Measurements from ENCODE around the gene RIPOR3.
"Not testable (repeated sequence)": the region's sequence is repeated elsewhere in the genome, so short reads cannot be mapped to it uniquely, and the experiment has no call there.

RIPOR3 gene

GRCh38 chr20:50724851-50725723, 33.7 kb upstream of the RIPOR3 start:
- DNase-seq (ENCODE audit: low read depth in 2 of 2): peak; percentile 17 to 50

DNA sequence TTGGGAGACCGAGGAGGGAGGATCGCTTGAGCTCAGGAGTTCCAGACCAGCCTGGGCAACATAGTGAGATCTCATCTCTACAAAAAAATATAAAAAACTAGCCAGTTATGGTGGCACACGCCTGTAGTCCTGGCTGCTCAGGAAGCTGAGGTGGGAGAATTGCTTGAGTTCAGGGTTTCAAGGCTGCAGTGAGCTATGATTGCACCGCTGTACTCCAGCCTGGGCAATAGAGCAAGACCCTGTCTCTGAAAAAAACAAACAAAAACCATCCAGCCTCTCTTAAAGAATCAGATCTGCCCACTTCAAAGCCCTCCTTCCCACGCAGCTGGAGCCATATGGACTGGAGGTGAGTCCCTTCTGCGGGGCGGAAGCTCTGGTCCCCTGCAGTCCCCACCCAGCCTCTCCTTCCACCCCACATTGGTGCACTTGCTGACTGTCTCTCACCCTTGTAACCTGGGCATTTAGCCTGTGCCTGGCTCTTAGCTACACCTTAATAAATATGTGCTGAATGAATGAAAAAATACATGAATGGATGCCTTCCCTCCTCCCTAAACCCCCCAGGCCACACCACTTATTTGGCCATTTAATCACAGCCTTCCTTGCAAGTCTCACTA, 32.9 kb upstream of the RIPOR3 start:
- DNase-seq (ENCODE audit: low read depth in 2 of 2): no peak

DNA sequence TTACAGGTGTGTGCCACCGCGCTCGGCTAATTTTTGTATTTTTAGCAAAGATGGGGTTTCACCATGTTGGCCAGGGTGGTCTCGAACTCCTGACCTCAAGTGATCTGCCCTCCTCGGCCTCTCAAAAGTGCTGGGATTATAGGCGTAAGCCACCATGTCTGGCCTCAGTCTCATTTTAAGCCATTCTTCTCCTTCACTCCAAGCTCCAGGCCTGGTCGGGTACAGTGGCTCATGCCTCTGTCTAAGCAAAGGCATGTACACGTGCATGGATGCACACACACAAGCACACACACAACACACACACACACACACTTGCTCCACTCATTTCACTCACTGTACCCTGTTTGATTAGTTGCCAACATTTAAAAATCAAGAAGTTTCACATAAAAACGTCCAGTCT, 32.3 kb upstream of the RIPOR3 start:
- no peak for DNase-seq (ENCODE audit: low read depth in 2 of 2)

GRCh38 chr20:50722424-50723155, 31.2 kb upstream of the RIPOR3 start:
- no peak for DNase-seq (ENCODE audit: low read depth in 2 of 2)

DNA sequence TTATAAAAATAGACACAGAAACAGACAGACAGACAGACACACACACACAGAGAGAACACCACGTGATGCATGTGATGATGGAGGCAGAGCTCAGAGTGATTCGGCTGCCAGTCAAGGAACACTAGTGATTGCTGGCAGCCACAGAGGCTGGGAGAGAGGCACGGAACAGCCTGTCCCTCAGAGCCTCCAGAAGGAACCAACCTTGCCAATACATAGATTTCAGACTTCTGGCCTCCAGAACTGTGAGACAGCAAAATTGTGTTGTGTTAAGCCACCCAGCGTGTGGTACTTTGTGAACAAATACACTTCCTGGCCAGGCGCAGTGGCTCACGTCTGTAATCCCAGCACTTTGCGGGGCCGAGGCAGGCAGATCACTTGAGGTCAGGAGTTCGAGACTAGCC, 30.5 kb upstream of the RIPOR3 start:
- DNase-seq (ENCODE audit: low read depth in 2 of 2): no peak

DNA sequence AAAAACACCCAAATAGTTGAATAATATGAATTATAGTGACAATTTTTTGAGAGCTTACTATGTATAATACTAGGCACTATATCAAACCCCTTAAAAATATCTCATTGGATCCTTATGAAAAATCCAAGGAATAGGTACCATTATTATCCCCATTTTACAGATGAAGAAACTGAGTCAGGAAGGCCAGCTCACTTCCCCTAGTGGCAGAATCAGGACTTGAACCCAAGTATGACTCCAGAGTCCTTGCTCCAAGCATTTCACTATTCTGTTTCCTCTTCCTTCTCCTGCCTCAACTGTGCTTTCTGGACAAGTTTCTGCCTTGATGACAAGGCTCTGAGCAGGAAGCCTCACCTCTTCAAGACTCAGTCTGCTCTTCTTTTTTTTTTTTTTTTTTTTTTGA, 29.2 kb upstream of the RIPOR3 start:
- DNase-seq (ENCODE audit: low read depth in 2 of 2): no peak

DNA sequence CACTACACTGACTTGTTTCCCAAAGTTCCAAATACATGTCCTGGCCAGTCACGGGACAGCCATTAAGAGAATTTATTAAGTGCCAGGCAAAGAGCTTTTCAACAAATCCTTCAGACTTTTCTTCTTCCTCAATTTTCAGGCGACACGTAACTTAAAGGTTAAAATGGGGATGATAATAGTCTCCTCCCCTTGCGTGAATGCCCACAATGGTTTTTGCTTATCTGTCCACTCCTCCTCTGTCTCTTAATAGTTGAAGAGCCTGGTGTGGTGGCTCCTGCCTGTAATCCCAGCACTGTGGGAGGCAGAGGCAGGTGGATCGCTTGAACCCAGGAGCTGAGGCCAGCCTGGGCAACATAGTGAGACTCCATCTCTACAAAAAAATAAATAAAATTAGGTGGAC, 28.7 kb upstream of the RIPOR3 start:
- DNase-seq (ENCODE audit: low read depth in 2 of 2): no peak

DNA sequence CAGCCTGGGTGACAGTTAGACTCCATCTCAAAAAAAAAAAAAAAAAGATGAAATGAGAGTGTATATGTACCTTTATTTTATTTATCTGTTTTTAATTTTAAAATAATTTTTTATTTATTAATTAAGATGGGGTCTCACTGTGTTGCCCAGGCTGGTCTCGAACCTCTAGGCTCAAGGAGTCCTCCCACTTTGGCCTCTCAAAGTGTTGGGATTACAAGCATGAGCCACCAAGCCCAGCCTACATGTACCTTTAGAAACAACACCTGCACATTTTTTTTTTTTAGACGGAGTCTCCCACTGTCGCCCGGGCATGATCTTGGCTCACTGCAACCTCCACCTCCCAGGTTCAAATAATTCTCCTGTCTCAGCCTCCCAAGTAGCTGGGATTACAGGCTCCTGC, 28.0 kb upstream of the RIPOR3 start:
- no peak for DNase-seq (ENCODE audit: low read depth in 2 of 2)

DNA sequence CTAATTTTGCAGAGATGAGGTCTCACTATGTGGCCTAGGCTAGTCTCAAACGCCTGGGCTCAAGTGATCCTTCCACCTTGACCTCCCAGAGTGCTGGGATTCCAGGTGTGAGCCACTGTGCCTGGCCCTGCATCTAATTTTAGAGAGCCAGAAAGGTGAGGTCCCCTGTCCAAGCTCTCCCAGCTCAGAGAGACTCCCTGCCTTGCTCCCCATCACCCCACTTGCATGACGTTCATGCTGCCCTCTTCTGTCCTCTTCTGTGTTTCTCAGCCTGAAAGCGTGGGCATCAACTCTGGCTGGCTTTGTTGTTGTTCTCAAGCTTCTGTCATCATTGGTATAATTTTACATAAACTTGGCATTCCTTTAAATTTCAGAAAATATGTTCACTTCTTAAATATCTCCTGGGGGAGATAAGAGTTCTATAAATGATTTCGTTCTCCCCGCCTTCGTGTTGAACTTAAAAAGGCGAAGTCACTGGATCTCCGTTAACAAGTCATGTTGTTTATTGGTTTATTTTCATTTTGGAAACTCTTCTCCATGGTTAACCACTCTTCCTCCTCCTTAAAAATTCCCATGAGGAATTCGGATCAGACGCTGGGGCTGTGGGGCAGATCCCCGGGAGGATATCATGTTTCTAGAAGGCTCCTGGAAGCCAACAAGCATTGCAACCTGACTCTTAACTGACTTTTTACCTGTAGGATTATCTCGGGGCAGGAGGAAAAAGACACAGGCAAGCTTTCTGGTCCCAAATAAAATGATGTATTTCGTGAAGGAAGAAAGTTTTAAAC, 26.8 kb upstream of the RIPOR3 start:
- DNase-seq (ENCODE audit: low read depth in 2 of 2): no peak

DNA sequence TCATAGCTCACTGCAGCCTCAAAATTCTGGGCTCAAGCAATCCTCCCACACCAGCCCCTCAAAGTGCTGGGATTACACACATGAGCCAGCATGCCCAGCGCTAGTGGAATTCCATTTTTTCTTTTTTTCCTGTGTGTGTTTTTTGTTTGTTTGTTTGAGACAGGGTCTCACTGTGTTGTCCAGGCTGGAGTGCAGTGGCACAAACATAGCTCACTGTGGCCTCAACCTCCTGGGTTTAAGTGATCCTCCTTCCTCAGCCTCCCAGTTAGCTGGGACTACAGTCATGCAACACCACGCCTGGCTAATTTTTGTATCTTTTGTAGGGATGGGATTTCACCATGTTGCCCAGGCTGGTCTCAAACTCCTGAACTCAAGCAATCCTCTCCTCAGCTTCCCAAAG, 26.0 kb upstream of the RIPOR3 start:
- DNase-seq (ENCODE audit: low read depth in 2 of 2): no peak

DNA sequence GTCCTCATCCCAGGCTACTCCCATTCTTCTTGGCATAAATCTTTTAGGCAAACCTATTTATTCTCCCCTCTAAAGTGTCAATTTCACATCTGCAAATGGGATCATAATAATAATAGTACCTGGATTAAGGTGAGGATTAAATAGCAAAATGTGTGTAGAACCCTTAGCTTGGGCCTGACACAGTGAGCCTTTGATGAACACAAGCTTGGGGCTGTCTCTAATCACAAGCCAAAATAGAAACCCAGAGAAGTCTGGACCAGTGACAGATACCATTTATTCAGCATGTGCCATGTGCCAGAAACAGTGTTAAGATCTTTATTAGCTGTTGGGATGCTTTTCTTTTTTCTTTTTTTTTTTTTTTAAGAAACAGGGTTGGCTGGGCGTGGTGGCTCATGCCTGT, 25.2 kb upstream of the RIPOR3 start:
- DNase-seq (ENCODE audit: low read depth in 2 of 2): no peak

- DNase-seq (ENCODE audit: low read depth in 2 of 2): no peak
Measured at GRCh38 chr20:50715694-50716093, 24.4 kb upstream of the RIPOR3 start.

GRCh38 chr20:50714426-50714825, 23.1 kb upstream of the RIPOR3 start:
- not testable (repeated sequence) for DNase-seq (ENCODE audit: low read depth in 2 of 2)

DNA sequence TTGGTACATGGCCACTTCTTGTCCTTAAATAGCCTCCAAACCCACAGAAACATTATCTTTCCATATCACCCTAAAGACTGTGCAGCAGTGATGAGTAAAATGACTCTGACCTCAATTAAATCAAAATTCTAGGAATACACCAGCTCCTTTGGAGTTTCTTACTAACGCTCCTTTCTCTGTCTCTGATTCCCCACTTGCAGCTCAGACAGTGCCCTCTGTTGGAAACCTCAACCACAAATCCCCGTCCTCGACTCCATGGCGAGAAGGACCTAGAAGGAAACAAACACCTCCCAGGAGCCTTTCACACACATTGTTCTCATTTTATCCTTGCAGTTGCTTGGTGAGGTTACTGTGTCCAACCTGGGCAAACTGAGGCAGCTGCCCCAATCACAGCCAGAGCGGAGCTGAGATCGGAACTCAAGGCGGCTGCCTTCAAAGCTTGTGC, 22.3 kb upstream of the RIPOR3 start:
- no peak for DNase-seq (ENCODE audit: low read depth in 2 of 2)

GRCh38 chr20:50712771-50713656, 21.7 kb upstream of the RIPOR3 start:
- DNase-seq (ENCODE audit: low read depth in 2 of 2): no peak

- no peak for DNase-seq (ENCODE audit: low read depth in 2 of 2)
Measured at GRCh38 chr20:50711113-50711825, 19.9 kb upstream of the RIPOR3 start.

DNA sequence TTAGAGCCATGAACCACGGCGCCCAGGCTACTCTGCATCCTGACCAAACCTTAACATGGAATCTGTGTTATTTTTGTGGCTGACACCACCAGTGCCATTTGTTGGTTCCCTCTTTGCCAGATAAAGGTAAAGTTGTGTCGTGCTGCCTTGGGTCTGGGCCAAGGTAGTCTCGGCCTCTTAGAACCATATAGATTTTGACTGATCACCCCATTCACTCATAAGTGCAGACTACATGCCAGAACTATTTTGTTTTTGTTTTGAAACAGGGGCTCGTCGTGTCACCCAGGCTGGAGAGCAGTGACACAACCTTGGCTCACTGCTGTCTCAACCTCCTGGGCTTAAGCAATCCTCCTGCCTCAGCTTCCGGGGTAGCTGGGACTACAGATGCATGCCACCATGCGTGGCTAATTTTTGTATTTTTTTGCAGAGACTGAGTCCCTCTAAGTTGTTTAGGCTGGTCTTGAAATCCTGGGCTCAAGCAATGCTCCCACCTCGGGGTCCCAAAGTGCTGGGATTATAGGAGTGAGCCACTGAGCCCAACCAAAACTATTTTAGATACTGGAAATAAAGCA, 19.2 kb upstream of the RIPOR3 start:
- no peak for DNase-seq (ENCODE audit: low read depth in 2 of 2)

DNA sequence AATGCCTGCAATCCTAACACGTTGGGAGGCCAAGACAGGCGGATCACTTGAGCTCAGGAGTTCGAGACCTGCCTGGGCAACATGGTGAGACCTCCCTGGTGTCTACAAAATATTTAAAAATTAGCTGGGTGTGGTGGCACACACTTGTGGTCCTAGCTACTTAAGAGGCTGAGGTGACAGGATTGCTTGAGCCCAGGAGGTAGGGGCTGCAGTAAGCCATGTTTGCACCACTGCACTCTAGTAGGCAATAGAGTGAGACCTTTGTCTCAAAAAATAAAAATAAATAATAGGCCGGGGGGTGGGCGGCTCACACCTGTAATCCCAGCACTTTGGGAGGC, 18.3 kb upstream of the RIPOR3 start:
- DNase-seq (ENCODE audit: low read depth in 2 of 2): no peak

DNA sequence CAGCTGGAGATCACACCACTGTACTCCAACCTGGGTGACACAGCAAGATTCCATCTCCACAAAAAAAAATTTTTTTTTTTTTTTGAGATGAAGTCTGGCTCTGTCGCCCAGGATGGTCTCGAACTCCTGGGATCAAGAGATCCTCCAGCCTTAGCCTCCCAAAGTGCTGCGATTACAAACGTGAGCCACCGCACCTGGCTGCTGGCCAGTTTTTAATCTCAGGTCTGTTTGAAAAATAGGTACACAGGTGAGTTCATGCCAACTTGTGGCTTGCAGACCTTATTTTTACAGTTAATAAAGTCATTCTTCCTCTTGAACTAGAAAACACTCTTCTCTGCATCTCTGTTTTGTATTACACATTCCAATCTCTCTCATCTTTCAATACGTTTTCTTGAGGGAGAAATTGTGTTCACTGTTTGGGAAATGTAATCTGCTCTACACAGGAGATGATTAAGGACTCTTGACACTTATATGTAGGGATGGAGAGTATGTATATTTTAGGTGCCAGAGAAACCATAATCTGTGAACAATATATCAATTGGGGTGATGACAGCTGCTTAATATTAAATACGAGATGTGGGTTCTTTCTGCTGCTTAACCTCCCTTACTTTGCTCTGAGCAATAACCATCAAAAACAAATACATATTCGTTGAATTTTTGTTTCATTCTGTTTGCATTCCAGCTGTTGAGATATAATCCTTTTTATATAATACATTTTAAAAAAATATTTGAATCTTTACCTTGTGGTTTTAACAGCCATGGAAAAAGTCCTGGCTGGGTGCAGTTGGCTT, 17.7 kb upstream of the RIPOR3 start:
- DNase-seq (ENCODE audit: low read depth in 2 of 2): no peak

All from stimulated activated CD8-positive, alpha-beta memory T cell treated with anti-CD3 and anti-CD28 coated beads, Interleukin-15, amount 100 ng/mL, for 4 hours (primary cell).